HCT116 (cell line): ENCODE measurements around the gene DNASE2.

Experiments
- EGR1 ChIP-seq: IDR thresholded peaks from 2 replicates; pipeline ENCODE4 v1.6.1; 2012; ENCODE audit warnings: low read depth
- EZH2 ChIP-seq: fragments of 200-600 bp; sonication (generic); IDR thresholded peaks from 2 replicates; pipeline ENCODE4 v1.6.1; 2017; ENCODE audit warnings: antibody characterized with exemption, mixed run types
- JUND ChIP-seq: IDR thresholded peaks from 2 replicates; pipeline ENCODE4 v1.6.1; 2012
- POLR2A ChIP-seq: IDR thresholded peaks from 2 replicates; pipeline ENCODE4 v1.7.0; 2011; ENCODE audit warnings: borderline replicate concordance; ENCODE audit not compliant: insufficient read depth, insufficient read length; ENCODE audit errors: extremely low read depth
- POLR2AphosphoS5 ChIP-seq: IDR thresholded peaks from 2 replicates; pipeline ENCODE4 v1.6.1; 2011; ENCODE audit warnings: mild to moderate bottlenecking, low read depth, low read length, moderate library complexity
- SRF ChIP-seq: IDR thresholded peaks from 2 replicates; pipeline ENCODE4 v1.6.1; 2012; ENCODE audit warnings: low read depth
- TCF7L2 ChIP-seq: IDR thresholded peaks from 2 replicates; pipeline ENCODE4 v1.7.0; 2011; ENCODE audit warnings: borderline replicate concordance, inconsistent platforms; ENCODE audit not compliant: insufficient read depth, insufficient read length; ENCODE audit errors: extremely low read depth
- YY1 ChIP-seq: IDR thresholded peaks from 2 replicates; pipeline ENCODE4 v1.6.1; 2011; ENCODE audit warnings: low read length, low read depth, moderate library complexity, mild to moderate bottlenecking; ENCODE audit not compliant: insufficient replicate concordance; ENCODE audit errors: extremely low read depth
- ZFX ChIP-seq: fragments of 450-650 bp; IDR thresholded peaks from 2 replicates; pipeline ENCODE4 v1.6.1; 2017
- TF ChIP-seq, protein P1 (sequence below), 3 experiments: fragments of 200-600 bp in 1 of 3; sonication (generic) in 1 of 3; IDR thresholded peaks in 2 of 3; conservative IDR thresholded peaks in 1 of 3; 2 replicates each; pipeline ENCODE4 v1.5.1; 2012 to 2017; ENCODE audit warnings: low read depth in 2 of 3, low read length in 2 of 3, antibody characterized with exemption in 1 of 3, borderline replicate concordance in 1 of 3, control low read depth in 1 of 3, mild to moderate bottlenecking in 1 of 3, mixed read lengths in 1 of 3, mixed run types in 1 of 3, moderate library complexity in 1 of 3; ENCODE audit not compliant: insufficient read depth in 1 of 3
- TF ChIP-seq, protein P2 (sequence below): IDR thresholded peaks from 2 replicates; pipeline ENCODE4 v1.6.1; 2012
- TF ChIP-seq, protein P3 (sequence below): IDR thresholded peaks from 2 replicates; pipeline ENCODE4 v1.6.1; 2012; ENCODE audit warnings: low read depth

DNA sequence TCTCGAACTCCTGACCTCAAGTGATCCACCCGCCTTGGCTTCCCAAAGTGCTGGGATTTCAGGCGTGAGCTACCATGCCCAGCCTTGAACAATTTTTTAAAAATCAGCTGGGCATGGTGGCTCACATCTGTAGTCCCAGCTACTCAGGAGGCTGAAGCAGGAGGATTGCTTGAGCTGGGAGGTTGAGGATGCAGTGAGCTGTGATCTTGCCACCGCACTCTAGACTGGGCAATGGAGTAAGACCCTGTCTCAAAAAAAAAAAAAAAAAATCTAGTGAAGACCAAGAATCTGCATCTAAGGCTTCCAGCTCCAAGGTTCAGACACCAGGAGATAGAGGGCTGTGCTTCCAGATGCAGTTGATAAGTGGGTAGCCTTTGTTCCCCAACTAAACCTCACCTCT is 17.1 kb downstream of the DNASE2 start:
- TF ChIP-seq, protein P1, sequence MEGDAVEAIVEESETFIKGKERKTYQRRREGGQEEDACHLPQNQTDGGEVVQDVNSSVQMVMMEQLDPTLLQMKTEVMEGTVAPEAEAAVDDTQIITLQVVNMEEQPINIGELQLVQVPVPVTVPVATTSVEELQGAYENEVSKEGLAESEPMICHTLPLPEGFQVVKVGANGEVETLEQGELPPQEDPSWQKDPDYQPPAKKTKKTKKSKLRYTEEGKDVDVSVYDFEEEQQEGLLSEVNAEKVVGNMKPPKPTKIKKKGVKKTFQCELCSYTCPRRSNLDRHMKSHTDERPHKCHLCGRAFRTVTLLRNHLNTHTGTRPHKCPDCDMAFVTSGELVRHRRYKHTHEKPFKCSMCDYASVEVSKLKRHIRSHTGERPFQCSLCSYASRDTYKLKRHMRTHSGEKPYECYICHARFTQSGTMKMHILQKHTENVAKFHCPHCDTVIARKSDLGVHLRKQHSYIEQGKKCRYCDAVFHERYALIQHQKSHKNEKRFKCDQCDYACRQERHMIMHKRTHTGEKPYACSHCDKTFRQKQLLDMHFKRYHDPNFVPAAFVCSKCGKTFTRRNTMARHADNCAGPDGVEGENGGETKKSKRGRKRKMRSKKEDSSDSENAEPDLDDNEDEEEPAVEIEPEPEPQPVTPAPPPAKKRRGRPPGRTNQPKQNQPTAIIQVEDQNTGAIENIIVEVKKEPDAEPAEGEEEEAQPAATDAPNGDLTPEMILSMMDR (IDR thresholded peaks at IDR 0.05 in 2 of 3, conservative IDR thresholded peaks at IDR 0.05 in 1 of 3; ENCODE audit: borderline replicate concordance in 1 of 3, insufficient read depth in 1 of 3, low read depth in 2 of 3, low read length in 2 of 3) = no peak
- TF ChIP-seq SRF = no peak
- TF ChIP-seq EZH2 = no peak
- TF ChIP-seq POLR2AphosphoS5 = no peak
- no peak for TF ChIP-seq JUND
- no peak for TF ChIP-seq YY1
- no peak for TF ChIP-seq POLR2A
- TF ChIP-seq, protein P2, sequence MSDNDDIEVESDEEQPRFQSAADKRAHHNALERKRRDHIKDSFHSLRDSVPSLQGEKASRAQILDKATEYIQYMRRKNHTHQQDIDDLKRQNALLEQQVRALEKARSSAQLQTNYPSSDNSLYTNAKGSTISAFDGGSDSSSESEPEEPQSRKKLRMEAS = no peak
- TF ChIP-seq, protein P3, sequence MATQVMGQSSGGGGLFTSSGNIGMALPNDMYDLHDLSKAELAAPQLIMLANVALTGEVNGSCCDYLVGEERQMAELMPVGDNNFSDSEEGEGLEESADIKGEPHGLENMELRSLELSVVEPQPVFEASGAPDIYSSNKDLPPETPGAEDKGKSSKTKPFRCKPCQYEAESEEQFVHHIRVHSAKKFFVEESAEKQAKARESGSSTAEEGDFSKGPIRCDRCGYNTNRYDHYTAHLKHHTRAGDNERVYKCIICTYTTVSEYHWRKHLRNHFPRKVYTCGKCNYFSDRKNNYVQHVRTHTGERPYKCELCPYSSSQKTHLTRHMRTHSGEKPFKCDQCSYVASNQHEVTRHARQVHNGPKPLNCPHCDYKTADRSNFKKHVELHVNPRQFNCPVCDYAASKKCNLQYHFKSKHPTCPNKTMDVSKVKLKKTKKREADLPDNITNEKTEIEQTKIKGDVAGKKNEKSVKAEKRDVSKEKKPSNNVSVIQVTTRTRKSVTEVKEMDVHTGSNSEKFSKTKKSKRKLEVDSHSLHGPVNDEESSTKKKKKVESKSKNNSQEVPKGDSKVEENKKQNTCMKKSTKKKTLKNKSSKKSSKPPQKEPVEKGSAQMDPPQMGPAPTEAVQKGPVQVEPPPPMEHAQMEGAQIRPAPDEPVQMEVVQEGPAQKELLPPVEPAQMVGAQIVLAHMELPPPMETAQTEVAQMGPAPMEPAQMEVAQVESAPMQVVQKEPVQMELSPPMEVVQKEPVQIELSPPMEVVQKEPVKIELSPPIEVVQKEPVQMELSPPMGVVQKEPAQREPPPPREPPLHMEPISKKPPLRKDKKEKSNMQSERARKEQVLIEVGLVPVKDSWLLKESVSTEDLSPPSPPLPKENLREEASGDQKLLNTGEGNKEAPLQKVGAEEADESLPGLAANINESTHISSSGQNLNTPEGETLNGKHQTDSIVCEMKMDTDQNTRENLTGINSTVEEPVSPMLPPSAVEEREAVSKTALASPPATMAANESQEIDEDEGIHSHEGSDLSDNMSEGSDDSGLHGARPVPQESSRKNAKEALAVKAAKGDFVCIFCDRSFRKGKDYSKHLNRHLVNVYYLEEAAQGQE = no peak
- TF ChIP-seq ZFX = no peak
- no peak for TF ChIP-seq EGR1
- TF ChIP-seq TCF7L2 = no peak
